ENCODE results near the gene OR5K1.

Gene OR5K1

DNA sequence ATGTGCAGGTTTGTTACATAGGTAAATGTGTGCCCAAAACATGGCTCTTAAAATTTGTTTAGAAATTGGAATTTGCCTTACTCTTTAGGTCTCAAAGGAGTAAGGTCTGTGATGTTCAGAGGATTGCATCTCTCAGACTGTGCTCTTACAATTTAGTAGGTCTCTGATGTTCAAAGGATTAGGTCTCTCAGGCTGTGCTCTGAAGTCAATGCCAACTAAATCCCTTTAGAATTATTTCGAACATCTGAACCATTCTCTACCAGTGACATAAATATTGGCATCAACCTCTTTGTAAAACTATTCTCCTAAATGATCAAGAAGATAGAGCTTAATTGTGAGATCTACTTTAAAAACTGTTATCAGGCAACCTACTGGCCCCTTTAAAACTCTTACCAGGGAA lies at the start of gene OR5K1:
OR5K1 (plus strand) TSS at position 301 of the 400 bp plus-strand sequence. CDS start 6,376 bp downstream, outside the sequence.
- no peak for TF ChIP-seq ZFX (IDR thresholded peaks at IDR 0.05)
- TF ChIP-seq, protein P1, sequence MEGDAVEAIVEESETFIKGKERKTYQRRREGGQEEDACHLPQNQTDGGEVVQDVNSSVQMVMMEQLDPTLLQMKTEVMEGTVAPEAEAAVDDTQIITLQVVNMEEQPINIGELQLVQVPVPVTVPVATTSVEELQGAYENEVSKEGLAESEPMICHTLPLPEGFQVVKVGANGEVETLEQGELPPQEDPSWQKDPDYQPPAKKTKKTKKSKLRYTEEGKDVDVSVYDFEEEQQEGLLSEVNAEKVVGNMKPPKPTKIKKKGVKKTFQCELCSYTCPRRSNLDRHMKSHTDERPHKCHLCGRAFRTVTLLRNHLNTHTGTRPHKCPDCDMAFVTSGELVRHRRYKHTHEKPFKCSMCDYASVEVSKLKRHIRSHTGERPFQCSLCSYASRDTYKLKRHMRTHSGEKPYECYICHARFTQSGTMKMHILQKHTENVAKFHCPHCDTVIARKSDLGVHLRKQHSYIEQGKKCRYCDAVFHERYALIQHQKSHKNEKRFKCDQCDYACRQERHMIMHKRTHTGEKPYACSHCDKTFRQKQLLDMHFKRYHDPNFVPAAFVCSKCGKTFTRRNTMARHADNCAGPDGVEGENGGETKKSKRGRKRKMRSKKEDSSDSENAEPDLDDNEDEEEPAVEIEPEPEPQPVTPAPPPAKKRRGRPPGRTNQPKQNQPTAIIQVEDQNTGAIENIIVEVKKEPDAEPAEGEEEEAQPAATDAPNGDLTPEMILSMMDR (conservative IDR thresholded peaks at IDR 0.05) = no peak
- no peak within 1 kb of the TSS for H3K27ac ChIP-seq

DNA sequence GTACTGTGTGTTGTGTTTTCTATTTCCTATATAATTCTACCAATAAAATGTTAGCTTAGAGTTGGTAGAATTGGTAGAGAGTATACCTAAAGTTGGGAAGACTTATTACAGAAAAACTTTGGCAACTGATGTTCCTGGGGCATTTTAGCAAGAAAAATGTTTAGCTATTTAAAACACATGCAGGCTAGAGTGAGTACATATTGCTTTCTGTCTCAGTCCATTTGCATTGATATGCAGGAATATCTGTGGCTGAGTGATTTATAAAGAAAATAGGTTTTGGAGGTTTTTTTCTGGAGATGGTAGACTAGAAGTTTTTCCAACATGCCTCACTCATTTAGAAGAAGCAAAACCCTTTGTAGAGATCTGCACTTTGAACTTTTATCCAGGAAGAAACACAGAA lies 30.4 kb upstream of the OR5K1 start:
- TF ChIP-seq, protein P1 (conservative IDR thresholded peaks at IDR 0.05) = no peak
- TF ChIP-seq ZFX (IDR thresholded peaks at IDR 0.05) = no peak

DNA sequence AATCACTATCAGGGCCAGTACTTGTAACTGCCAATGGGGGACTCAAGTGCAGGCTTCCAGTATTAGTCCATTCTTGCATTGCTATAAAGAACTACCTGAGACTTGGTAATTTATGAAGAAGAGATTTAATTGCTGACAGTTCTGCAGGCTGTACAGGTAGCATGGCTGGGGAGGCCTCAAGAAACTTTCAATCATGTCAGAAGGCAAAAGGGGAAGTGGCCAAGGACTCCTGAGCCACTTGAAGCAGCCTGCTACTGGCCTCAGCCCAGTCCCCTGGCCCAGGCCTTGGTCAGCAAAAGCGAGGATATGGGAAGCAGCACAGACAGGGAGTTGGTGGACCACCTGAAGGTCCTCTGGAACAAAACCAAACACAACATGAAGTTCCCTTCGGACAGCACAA lies 29.2 kb upstream of the OR5K1 start:
- no peak overlapping the region for H3K27ac ChIP-seq
- TF ChIP-seq ZFX (IDR thresholded peaks at IDR 0.05) = no peak
- TF ChIP-seq, protein P1 (conservative IDR thresholded peaks at IDR 0.05) = no peak

More for the DNA sequence above, 30.4 kb upstream of the OR5K1 start:
- H3K27ac ChIP-seq = no peak overlapping the region

DNA sequence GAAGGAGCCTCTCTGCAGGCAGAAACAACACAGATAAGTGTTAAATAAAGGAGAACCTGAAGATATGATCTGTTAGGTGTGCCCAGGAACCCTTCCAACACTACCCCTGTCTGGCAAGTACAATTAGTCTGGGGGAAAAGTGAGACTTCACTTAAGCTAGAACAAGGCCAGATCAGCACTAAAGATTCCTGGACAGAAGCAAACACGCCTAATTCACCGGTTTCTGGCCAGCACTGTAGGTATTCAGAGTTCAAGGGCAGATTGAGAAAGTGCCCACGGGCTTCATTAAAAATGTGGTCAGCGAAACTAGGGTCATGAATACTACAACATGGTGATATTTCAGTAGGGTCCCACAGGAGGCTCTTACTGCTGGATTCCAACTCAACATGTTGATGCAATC lies 28.6 kb upstream of the OR5K1 start:
- TF ChIP-seq, protein P1 (conservative IDR thresholded peaks at IDR 0.05) = no peak
- no peak for TF ChIP-seq ZFX (IDR thresholded peaks at IDR 0.05)
- H3K27ac ChIP-seq = no peak overlapping the region

DNA sequence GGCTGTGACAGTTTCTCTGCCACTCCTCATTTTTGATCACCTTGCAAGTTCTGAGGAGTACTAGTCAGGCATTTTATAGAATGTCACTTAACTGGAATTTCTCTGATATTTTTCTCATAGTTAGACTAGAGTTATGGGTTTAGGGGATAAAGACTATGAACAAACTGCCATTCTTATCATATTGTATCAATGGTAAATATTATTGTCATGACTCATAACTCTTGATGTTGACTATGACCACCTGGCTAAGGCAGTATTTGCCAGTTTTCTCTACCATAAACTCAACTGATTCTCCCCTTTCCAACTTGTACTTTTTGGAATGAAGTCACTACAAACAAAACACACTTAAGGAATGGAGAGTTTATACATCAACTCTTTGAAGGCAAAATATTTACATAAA lies 22.7 kb upstream of the OR5K1 start:
- TF ChIP-seq ZFX (IDR thresholded peaks at IDR 0.05) = no peak
- TF ChIP-seq, protein P1 (conservative IDR thresholded peaks at IDR 0.05) = no peak
- no peak overlapping the region for H3K27ac ChIP-seq

DNA sequence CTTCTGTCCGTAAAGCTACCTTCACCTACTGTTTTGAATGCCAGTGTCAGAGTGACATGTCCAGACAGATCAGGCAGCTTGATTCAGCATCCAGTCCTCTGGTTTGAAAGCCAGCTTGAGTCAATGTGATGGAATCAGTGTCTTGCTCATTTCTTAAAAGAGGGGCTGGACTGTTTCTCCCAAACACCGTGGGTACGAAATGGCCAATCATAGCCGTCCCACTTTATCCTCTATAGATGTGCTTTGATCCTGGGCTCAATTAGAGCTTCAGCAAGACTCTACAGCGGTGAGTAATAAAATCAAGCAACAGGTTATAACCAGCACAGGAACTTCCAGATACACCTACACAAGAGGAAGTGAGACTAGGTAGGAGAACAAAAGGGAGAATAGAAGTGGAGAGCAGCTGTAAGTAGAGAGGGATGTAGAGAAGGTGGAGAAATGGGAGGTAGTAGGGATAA lies 17.0 kb upstream of the OR5K1 start:
- no peak for TF ChIP-seq ZFX (IDR thresholded peaks at IDR 0.05)
- TF ChIP-seq, protein P1 (conservative IDR thresholded peaks at IDR 0.05) = no peak
- no peak overlapping the region for H3K27ac ChIP-seq

DNA sequence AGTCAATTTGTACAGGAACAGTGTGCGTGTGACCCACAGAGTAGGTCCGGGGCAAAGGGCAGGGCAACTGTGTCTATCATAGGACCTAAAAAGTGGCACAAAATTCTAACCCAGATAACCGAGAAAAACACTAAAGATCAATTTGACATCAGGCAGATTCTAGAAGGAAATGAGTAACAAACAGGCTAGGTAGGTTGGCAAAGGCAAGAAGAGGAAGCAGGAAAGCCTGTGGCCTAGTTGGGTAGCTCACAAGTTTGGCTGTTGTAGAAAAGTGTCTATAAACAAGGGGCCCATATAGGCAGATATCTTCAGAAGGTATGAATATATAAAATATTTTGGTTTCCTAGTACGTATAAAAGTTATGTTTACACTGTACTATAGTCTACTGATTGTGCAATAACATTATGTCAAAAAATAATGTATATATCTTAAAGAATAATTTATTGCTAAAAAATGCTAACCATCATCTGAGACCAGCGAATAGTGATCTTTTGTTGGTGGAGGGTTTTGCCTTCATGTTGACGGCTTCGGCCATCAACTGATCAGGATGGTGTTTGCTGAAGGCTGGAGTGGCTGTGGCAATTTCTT lies 13.3 kb upstream of the OR5K1 start:
- TF ChIP-seq, protein P1 (conservative IDR thresholded peaks at IDR 0.05) = no peak
- H3K27ac ChIP-seq = no peak overlapping the region
